ENCODE measurements around the gene LRRTM4. TPM values are rescaled to one million over a fixed set of nuclear protein-coding genes. Genes with fewer than 3 reads are reported as not detected.

The LRRTM4 gene
- total RNA-seq, 1 donor from 2014 or later = not detected

DNA sequence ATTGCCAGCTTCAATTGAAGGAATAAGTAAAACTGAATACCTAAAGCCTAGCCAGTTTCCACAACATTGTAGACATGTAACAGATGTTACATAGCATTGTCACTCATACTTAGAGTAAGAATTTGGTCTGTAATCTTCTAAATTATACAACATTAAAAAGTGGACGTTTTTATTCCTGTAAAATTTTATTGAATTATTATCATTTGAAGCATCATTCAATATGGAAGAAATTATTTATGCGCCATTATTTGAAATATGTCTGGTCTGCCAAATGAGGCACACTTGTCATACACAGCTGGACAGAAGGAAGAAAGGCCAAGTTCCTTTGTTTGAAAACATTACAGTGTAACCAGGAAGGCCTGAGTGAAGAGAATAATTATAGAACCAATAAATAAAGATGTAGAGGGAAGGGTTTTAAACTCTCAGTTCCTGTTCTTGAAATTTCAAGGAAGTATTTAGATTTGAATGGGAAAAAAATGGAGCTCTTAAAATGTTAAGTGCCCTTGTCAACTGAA lies 575.5 kb downstream of the LRRTM4 start:
- Mint-ChIP-seq H3K4me3 (ENCODE audit: unreplicated experiment) (no peak overlapping the region), H3K9me3 (ENCODE audit: unreplicated experiment) (no peaks in the 10 kb centered on the region)

GRCh38 chr2:76940559-76940958 lies 581.6 kb downstream of the LRRTM4 start:
- DNase-seq (ENCODE audit: extremely low spot score, unreplicated experiment) = no peak
- no peaks in the 10 kb centered on the region for H3K9me3 Mint-ChIP-seq (ENCODE audit: unreplicated experiment)
- no peaks in the 10 kb centered on the region for H3K36me3 Mint-ChIP-seq (ENCODE audit: unreplicated experiment)
- H3K4me1 Mint-ChIP-seq (ENCODE audit: unreplicated experiment) = no peaks in the 10 kb centered on the region
- H3K27me3 Mint-ChIP-seq (ENCODE audit: unreplicated experiment) = no peaks in the 10 kb centered on the region
- no peak overlapping the region for H3K27ac Mint-ChIP-seq (ENCODE audit: unreplicated experiment)
- TF ChIP-seq, protein P1, sequence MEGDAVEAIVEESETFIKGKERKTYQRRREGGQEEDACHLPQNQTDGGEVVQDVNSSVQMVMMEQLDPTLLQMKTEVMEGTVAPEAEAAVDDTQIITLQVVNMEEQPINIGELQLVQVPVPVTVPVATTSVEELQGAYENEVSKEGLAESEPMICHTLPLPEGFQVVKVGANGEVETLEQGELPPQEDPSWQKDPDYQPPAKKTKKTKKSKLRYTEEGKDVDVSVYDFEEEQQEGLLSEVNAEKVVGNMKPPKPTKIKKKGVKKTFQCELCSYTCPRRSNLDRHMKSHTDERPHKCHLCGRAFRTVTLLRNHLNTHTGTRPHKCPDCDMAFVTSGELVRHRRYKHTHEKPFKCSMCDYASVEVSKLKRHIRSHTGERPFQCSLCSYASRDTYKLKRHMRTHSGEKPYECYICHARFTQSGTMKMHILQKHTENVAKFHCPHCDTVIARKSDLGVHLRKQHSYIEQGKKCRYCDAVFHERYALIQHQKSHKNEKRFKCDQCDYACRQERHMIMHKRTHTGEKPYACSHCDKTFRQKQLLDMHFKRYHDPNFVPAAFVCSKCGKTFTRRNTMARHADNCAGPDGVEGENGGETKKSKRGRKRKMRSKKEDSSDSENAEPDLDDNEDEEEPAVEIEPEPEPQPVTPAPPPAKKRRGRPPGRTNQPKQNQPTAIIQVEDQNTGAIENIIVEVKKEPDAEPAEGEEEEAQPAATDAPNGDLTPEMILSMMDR (IDR thresholded peaks at IDR 0.05) = no peak
- H3K4me3 Mint-ChIP-seq (ENCODE audit: unreplicated experiment) = no peak overlapping the region

More for the DNA sequence above, 575.5 kb downstream of the LRRTM4 start:
- Mint-ChIP-seq H3K4me1 (ENCODE audit: unreplicated experiment) (no peaks in the 10 kb centered on the region), H3K27me3 (ENCODE audit: unreplicated experiment) (no peaks in the 10 kb centered on the region), H3K36me3 (ENCODE audit: unreplicated experiment) (no peaks in the 10 kb centered on the region), H3K27ac (ENCODE audit: unreplicated experiment) (no peak overlapping the region)
- no peak for DNase-seq (ENCODE audit: extremely low spot score, unreplicated experiment)
- TF ChIP-seq, protein P1 (IDR thresholded peaks at IDR 0.05) = no peak

DNA sequence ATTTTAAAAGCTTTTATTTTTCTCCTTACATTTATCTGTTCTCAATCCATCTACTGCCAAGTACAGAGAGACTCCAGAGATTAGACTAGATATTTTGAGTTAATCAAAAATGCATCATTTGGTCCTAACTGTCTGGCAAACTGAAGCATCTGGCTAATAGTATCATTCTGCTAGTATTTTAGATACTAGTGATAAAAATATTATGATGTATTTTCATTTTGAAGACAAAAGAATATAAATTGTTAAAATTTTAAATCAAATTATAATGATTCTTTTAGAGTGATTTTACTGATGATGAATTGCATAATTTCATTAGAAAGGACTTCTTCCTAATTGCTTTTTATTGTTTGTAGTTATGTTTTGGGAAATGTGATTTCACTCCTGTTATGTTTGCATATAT lies 584.0 kb downstream of the LRRTM4 start:
- no peak overlapping the region for H3K4me3 Mint-ChIP-seq (ENCODE audit: unreplicated experiment)

GRCh38 chr2:76932550-76932949 lies 589.6 kb downstream of the LRRTM4 start:
- H3K27me3 Mint-ChIP-seq (ENCODE audit: unreplicated experiment) = peaks cover 3% of the 10 kb centered on the region
- no peak overlapping the region for H3K4me3 Mint-ChIP-seq (ENCODE audit: unreplicated experiment)
- no peak for DNase-seq (ENCODE audit: extremely low spot score, unreplicated experiment)
- no peak overlapping the region for H3K27ac Mint-ChIP-seq (ENCODE audit: unreplicated experiment)
- no peaks in the 10 kb centered on the region for H3K4me1 Mint-ChIP-seq (ENCODE audit: unreplicated experiment)
- TF ChIP-seq, protein P1 (IDR thresholded peaks at IDR 0.05) = no peak
- H3K36me3 Mint-ChIP-seq (ENCODE audit: unreplicated experiment) = no peaks in the 10 kb centered on the region
- H3K9me3 Mint-ChIP-seq (ENCODE audit: unreplicated experiment) = no peaks in the 10 kb centered on the region

More for the DNA sequence above, 584.0 kb downstream of the LRRTM4 start:
- no peaks in the 10 kb centered on the region for H3K36me3 Mint-ChIP-seq (ENCODE audit: unreplicated experiment)
- no peaks in the 10 kb centered on the region for H3K9me3 Mint-ChIP-seq (ENCODE audit: unreplicated experiment)
- DNase-seq (ENCODE audit: extremely low spot score, unreplicated experiment) = no peak
- no peaks in the 10 kb centered on the region for H3K4me1 Mint-ChIP-seq (ENCODE audit: unreplicated experiment)
- no peaks in the 10 kb centered on the region for H3K27me3 Mint-ChIP-seq (ENCODE audit: unreplicated experiment)
- no peak overlapping the region for H3K27ac Mint-ChIP-seq (ENCODE audit: unreplicated experiment)
- TF ChIP-seq, protein P1 (IDR thresholded peaks at IDR 0.05) = no peak

GRCh38 chr2:76930056-76930744 lies 592.0 kb downstream of the LRRTM4 start:
- Mint-ChIP-seq H3K27ac (ENCODE audit: unreplicated experiment) (no peak overlapping the region), H3K36me3 (ENCODE audit: unreplicated experiment) (no peaks in the 10 kb centered on the region), H3K27me3 (ENCODE audit: unreplicated experiment) (peaks cover 3% of the 10 kb centered on the region), H3K4me3 (ENCODE audit: unreplicated experiment) (no peak overlapping the region), H3K4me1 (ENCODE audit: unreplicated experiment) (no peaks in the 10 kb centered on the region), H3K9me3 (ENCODE audit: unreplicated experiment) (no peaks in the 10 kb centered on the region)
- DNase-seq (ENCODE audit: extremely low spot score, unreplicated experiment) = no peak
- TF ChIP-seq, protein P1 (IDR thresholded peaks at IDR 0.05) = no peak

Measured in osteocyte (in vitro differentiated cells).